ENCODE data around the gene MBNL2. TPM values are rescaled to one million over a fixed set of nuclear protein-coding genes. Genes with fewer than 3 reads are reported as not detected.
A peak's percentile ranks its signal among the peaks of the same experiment; 100 is the strongest.

The MBNL2 gene
- total RNA-seq, 1 experiment from 2014 or later: 74.3 TPM

- intact Hi-C loops (cut with micrococcal nuclease): loop anchor here (5.0 to 10.0 kb wide), 2 partner anchors 446 to 1952 kb away; no protein-coding TSS in a partner anchor
- Mint-ChIP-seq H3K4me3 (ENCODE audit: unreplicated experiment) (no peak overlapping the region), H3K4me1 (ENCODE audit: insufficient read depth, unreplicated experiment) (peaks cover 4% of the 10 kb centered on the region), H3K9me3 (ENCODE audit: unreplicated experiment) (no peaks in the 10 kb centered on the region), H3K27ac (ENCODE audit: low read depth, unreplicated experiment) (no peak overlapping the region), H3K36me3 (ENCODE audit: insufficient read depth, unreplicated experiment) (peaks cover 52% of the 10 kb centered on the region), H3K27me3 (ENCODE audit: insufficient read depth, unreplicated experiment) (no peaks in the 10 kb centered on the region)
- BruUV-seq (replicated peaks): no TSS peak
- DNase-seq (ENCODE audit: unreplicated experiment): no peak
- ChIA-PET POLR2A (interaction anchor here (1.9 to 2.3 kb wide), 2 partner anchors 14 to 134 kb away, joined by 4 to 18 read pairs; partner anchors contain the start of gene MBNL2), CTCF (interaction anchor here (0.5 to 7.2 kb wide), 6 partner anchors 9 to 339 kb away, joined by 3 to 113 read pairs (median 4); no protein-coding TSS in a partner anchor)
- no peak for TF ChIP-seq CTCF (IDR thresholded peaks at IDR 0.05; ENCODE audit: unreplicated experiment)
Measured at GRCh38 chr13:97356592-97356991, 134.5 kb downstream of the MBNL2 start.

- POLR2A ChIA-PET: interaction anchor here (0.6 to 5.4 kb wide), 14 partner anchors 10 to 1982 kb away, joined by 3 to 51 read pairs (median 4); partner anchors contain the start of genes MBNL2 and RAP2A
- intact Hi-C loops (cut with micrococcal nuclease): loop anchor here (1.0 to 10.0 kb wide), 9 partner anchors 15 to 1955 kb away; partner anchors contain the start of gene MBNL2
- BruUV-seq (replicated peaks): no TSS peak
Measured at GRCh38 chr13:97359181-97360057, 137.3 kb downstream of the MBNL2 start.

GRCh38 chr13:97360610-97361009, 138.5 kb downstream of the MBNL2 start:
- ChIA-PET POLR2A (interaction anchor here (0.7 to 5.4 kb wide), 5 partner anchors 8 to 137 kb away, joined by 3 to 51 read pairs (median 3); partner anchors contain the start of gene MBNL2), CTCF (interaction anchor here (0.6 to 7.2 kb wide), 24 partner anchors 10 to 1955 kb away, joined by 3 to 113 read pairs (median 4); partner anchors contain the start of gene MBNL2)
- intact Hi-C loops (cut with micrococcal nuclease): loop anchor here (10.0 kb wide), 1 partner anchor 214 kb away; no protein-coding TSS in a partner anchor
- no peak for TF ChIP-seq CTCF (IDR thresholded peaks at IDR 0.05; ENCODE audit: unreplicated experiment)
- Mint-ChIP-seq H3K36me3 (ENCODE audit: insufficient read depth, unreplicated experiment) (peaks cover 64% of the 10 kb centered on the region), H3K9me3 (ENCODE audit: unreplicated experiment) (no peaks in the 10 kb centered on the region), H3K4me3 (ENCODE audit: unreplicated experiment) (no peak overlapping the region), H3K27ac (ENCODE audit: low read depth, unreplicated experiment) (no peak overlapping the region), H3K27me3 (ENCODE audit: insufficient read depth, unreplicated experiment) (no peaks in the 10 kb centered on the region), H3K4me1 (ENCODE audit: insufficient read depth, unreplicated experiment) (no peaks in the 10 kb centered on the region)
- BruUV-seq (replicated peaks): no TSS peak
- DNase-seq (ENCODE audit: unreplicated experiment): no peak

More at GRCh38 chr13:97359181-97360057, 137.3 kb downstream of the MBNL2 start:
- Mint-ChIP-seq H3K36me3 (ENCODE audit: insufficient read depth, unreplicated experiment) (peaks cover 64% of the 10 kb centered on the region), H3K9me3 (ENCODE audit: unreplicated experiment) (no peaks in the 10 kb centered on the region), H3K4me1 (ENCODE audit: insufficient read depth, unreplicated experiment) (no peaks in the 10 kb centered on the region), H3K27me3 (ENCODE audit: insufficient read depth, unreplicated experiment) (no peaks in the 10 kb centered on the region), H3K4me3 (ENCODE audit: unreplicated experiment) (no peak overlapping the region), H3K27ac (ENCODE audit: low read depth, unreplicated experiment) (peak overlapping the region; percentile 49)
- CTCF ChIA-PET: interaction anchor here (0.5 to 7.2 kb wide), 48 partner anchors 8 to 1979 kb away, joined by 3 to 113 read pairs (median 4); partner anchors contain the start of gene MBNL2
- DNase-seq (ENCODE audit: unreplicated experiment): peak; percentile 87
- TF ChIP-seq CTCF (IDR thresholded peaks at IDR 0.05; ENCODE audit: unreplicated experiment): peak; percentile 96

GRCh38 chr13:97364031-97364430, 141.9 kb downstream of the MBNL2 start:
- peaks cover 45% of the 10 kb centered on the region for H3K36me3 Mint-ChIP-seq (ENCODE audit: insufficient read depth, unreplicated experiment)
- no peaks in the 10 kb centered on the region for H3K27me3 Mint-ChIP-seq (ENCODE audit: insufficient read depth, unreplicated experiment)
- no peaks in the 10 kb centered on the region for H3K9me3 Mint-ChIP-seq (ENCODE audit: unreplicated experiment)
- H3K4me3 Mint-ChIP-seq (ENCODE audit: unreplicated experiment): no peak overlapping the region
- H3K4me1 Mint-ChIP-seq (ENCODE audit: insufficient read depth, unreplicated experiment): peaks cover 6% of the 10 kb centered on the region
- CTCF ChIA-PET: interaction anchor here (0.7 to 1.9 kb wide), 7 partner anchors 12 to 346 kb away, joined by 3 to 8 read pairs (median 4); no protein-coding TSS in a partner anchor
- no peak for DNase-seq (ENCODE audit: unreplicated experiment)
- H3K27ac Mint-ChIP-seq (ENCODE audit: low read depth, unreplicated experiment): no peak overlapping the region
- POLR2A ChIA-PET: interaction anchor here (3.0 kb wide), 1 partner anchor 140 kb away, joined by 14 read pairs; no protein-coding TSS in a partner anchor
- intact Hi-C loops (cut with micrococcal nuclease): loop anchor here (10.0 kb wide), 1 partner anchor 211 kb away; no protein-coding TSS in a partner anchor
- no peak for TF ChIP-seq CTCF (IDR thresholded peaks at IDR 0.05; ENCODE audit: unreplicated experiment)
- no TSS peak for BruUV-seq (replicated peaks)

All from MCF 10A (cell line).